ENCODE data around the gene MLLT1. TPM values are rescaled to one million over a fixed set of nuclear protein-coding genes. Genes with fewer than 3 reads are reported as not detected.
A peak's percentile ranks its signal among the peaks of the same experiment; 100 is the strongest.

MLLT1 gene
- total RNA-seq, 1 experiment from 2014 or later: 29.0 TPM

- Histone ChIP-seq H3K36me3 (ENCODE audit: low read depth, low read length) (no peaks in the 10 kb centered on the region), H3F3A (ENCODE audit: low read length, unreplicated experiment) (no peaks in the 10 kb centered on the region), H3K4me3 (ENCODE audit: low read length) (no peak overlapping the region), H3K4me2 (ENCODE audit: low read length) (no peak overlapping the region), H3K9me3 (ENCODE audit: low read length) (no peaks in the 10 kb centered on the region), H3K4me1 (ENCODE audit: insufficient read depth, low read length) (no peaks in the 10 kb centered on the region), H3K27ac (ENCODE audit: low read length) (no peak overlapping the region), H2AFZ (ENCODE audit: low read length) (no peak overlapping the region), H4K20me1 (ENCODE audit: low read length) (no peaks in the 10 kb centered on the region), H3K27me3 (ENCODE audit: low read length) (no peaks in the 10 kb centered on the region), H3K9ac (ENCODE audit: low read length) (no peak overlapping the region), H3K79me2 (ENCODE audit: low read length) (no peaks in the 10 kb centered on the region), H3K9me2 (replicated peaks; ENCODE audit: low read length) (no peaks in the 10 kb centered on the region)
- ChIA-PET CTCF (no interaction called here), POLR2A (ENCODE audit: unreplicated experiment) (no interaction called here)
- peak; percentile 82 for DNase-seq
- TF ChIP-seq CTCF (conservative IDR thresholded peaks at IDR 0.05; ENCODE audit: low read depth, low read length) (no peak), EZH2 (IDR thresholded peaks at IDR 0.05; ENCODE audit: low read length, unreplicated experiment) (no peak), EZH2phosphoT487 (IDR thresholded peaks at IDR 0.05; ENCODE audit: borderline replicate concordance, low read length) (no peak)
- intact Hi-C loops (cut with micrococcal nuclease): no loop called here
- no TSS peak for BruUV-seq (replicated peaks)
- peak; percentile 50 for ATAC-seq
Measured at GRCh38 chr19:6161271-6161850, 118.4 kb downstream of the MLLT1 start.

Other genes starting within 250 kb of the MLLT1 start
- gene RFX2, start 169.5 kb downstream of the MLLT1 start, total RNA-seq (2014; rRNA removed): 10.5 and 11.3 TPM in 2 replicates
- not detected in 2 replicates for gene ACSBG2, start 144.3 kb downstream of the MLLT1 start, total RNA-seq (2014; rRNA removed)
- gene ACER1, start 53.6 kb upstream of the MLLT1 start, total RNA-seq (2014; rRNA removed): not detected in 2 replicates
- 215 and 259 TPM in 2 replicates for gene CLPP, start 81.6 kb upstream of the MLLT1 start, total RNA-seq (2014; rRNA removed)
- gene ALKBH7, start 92.8 kb upstream of the MLLT1 start, total RNA-seq (2014; rRNA removed): 68.4 and 81.1 TPM in 2 replicates
- gene PSPN, start 96.0 kb upstream of the MLLT1 start, total RNA-seq (2014; rRNA removed): 2.4 and 3.1 TPM in 2 replicates
- 89.4 and 114 TPM in 2 replicates for gene GTF2F1, start 113.2 kb upstream of the MLLT1 start, total RNA-seq (2014; rRNA removed)
- 373 and 518 TPM in 2 replicates for gene KHSRP, start 144.8 kb upstream of the MLLT1 start, total RNA-seq (2014; rRNA removed)
- 0.26 TPM in 1 of 2 replicates, not detected in the other for gene SLC25A41, start 153.8 kb upstream of the MLLT1 start, total RNA-seq (2014; rRNA removed)
- 61.4 and 80.0 TPM in 2 replicates for gene SLC25A23, start 179.8 kb upstream of the MLLT1 start, total RNA-seq (2014; rRNA removed)
- 67.4 and 71.3 TPM in 2 replicates for gene CRB3, start 184.3 kb upstream of the MLLT1 start, total RNA-seq (2014; rRNA removed)
- not detected in 2 replicates for gene DENND1C, start 201.8 kb upstream of the MLLT1 start, total RNA-seq (2014; rRNA removed)
- 4.6 and 6.0 TPM in 2 replicates for gene TUBB4A, start 222.3 kb upstream of the MLLT1 start, total RNA-seq (2014; rRNA removed)

All from PC-3 (cell line).